ENCODE data around the gene ZFP92.

Gene ZFP92

GRCh38 chrX:153454901-153455550, 43.8 kb downstream of the ZFP92 start:
- H3K27ac ChIP-seq = no peak overlapping the region
- TF ChIP-seq ZFX (IDR thresholded peaks at IDR 0.05) = no peak
- TF ChIP-seq CTCF (conservative IDR thresholded peaks at IDR 0.05) = no peak

- H3K27ac ChIP-seq = no peak overlapping the region
- TF ChIP-seq CTCF (conservative IDR thresholded peaks at IDR 0.05) = no peak
- TF ChIP-seq ZFX (IDR thresholded peaks at IDR 0.05) = no peak
Measured at GRCh38 chrX:153455571-153455970, 44.3 kb downstream of the ZFP92 start.

- no peak for TF ChIP-seq CTCF (conservative IDR thresholded peaks at IDR 0.05)
- TF ChIP-seq ZFX (IDR thresholded peaks at IDR 0.05) = no peak
Measured at GRCh38 chrX:153456161-153456560, 44.9 kb downstream of the ZFP92 start.

GRCh38 chrX:153456704-153457103, 45.4 kb downstream of the ZFP92 start:
- no peak overlapping the region for H3K27ac ChIP-seq
- TF ChIP-seq ZFX (IDR thresholded peaks at IDR 0.05) (no peak), CTCF (conservative IDR thresholded peaks at IDR 0.05) (no peak)

More at GRCh38 chrX:153456161-153456560, 44.9 kb downstream of the ZFP92 start:
- no peak overlapping the region for H3K27ac ChIP-seq

- no peak overlapping the region for H3K27ac ChIP-seq
- no peak for TF ChIP-seq ZFX (IDR thresholded peaks at IDR 0.05)
- no peak for TF ChIP-seq CTCF (conservative IDR thresholded peaks at IDR 0.05)
Measured at GRCh38 chrX:153457136-153457825, 46.0 kb downstream of the ZFP92 start.

- TF ChIP-seq ZFX (IDR thresholded peaks at IDR 0.05) = no peak
- no peak for TF ChIP-seq CTCF (conservative IDR thresholded peaks at IDR 0.05)
- H3K27ac ChIP-seq = no peak overlapping the region
Measured at GRCh38 chrX:153457827-153458466, 46.7 kb downstream of the ZFP92 start.

GRCh38 chrX:153458476-153458875, 47.2 kb downstream of the ZFP92 start:
- H3K27ac ChIP-seq = no peak overlapping the region

More at GRCh38 chrX:153458476-153458875, 47.2 kb downstream of the ZFP92 start:
- TF ChIP-seq ZFX (IDR thresholded peaks at IDR 0.05) (no peak), CTCF (conservative IDR thresholded peaks at IDR 0.05) (no peak)

Measured in C4-2B (cell line).